ENCODE data around the gene R3HDM4. TPM values are rescaled to one million over a fixed set of nuclear protein-coding genes. Genes with fewer than 3 reads are reported as not detected.
A peak's percentile ranks its signal among the peaks of the same experiment; 100 is the strongest.

The R3HDM4 gene
- total and polyA plus RNA-seq, 9 of the 15 experiments (the other 6 are each of a cell fraction or from before 2014, with no cell fraction given), result 3.2 to 154 (median 59.0) TPM

DNA sequence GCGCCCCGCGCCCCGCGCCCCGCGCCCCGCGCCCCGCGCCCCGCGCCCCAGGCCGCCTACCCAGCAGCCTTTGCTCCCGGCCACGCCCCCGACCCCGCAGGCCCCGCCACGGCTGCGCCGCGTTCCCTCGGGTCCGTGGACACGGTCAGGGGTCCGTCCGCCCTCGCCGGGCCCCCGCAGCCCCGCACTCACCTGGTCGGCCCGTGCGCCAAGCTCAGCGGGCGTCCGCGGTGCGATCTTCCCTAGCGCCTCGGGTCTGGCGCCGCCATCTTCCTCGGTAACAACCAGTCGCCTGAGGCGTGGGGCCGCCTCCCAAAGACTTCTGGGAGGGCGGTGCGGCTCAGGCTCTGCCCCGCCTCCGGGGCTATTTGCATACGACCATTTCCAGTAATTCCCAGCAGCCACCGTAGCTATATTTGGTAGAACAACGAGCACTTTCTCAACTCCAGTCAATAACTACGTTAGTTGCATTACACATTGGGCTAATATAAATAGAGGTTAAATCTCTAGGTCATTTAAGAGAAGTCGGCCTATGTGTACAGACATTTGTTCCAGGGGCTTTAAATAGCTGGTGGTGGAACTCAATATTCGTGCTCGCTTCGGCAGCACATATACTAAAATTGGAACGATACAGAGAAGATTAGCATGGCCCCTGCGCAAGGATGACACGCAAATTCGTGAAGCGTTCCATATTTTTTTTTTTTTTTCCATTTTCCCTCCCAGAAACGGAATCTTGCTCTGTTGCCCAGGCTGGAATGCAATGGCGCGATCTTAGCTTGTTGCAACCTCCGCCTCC is 19.9 kb downstream of the R3HDM4 start, which contains the start of the genes MED16 and RNU6-9 (continued):
- TF ChIP-seq, protein P1, sequence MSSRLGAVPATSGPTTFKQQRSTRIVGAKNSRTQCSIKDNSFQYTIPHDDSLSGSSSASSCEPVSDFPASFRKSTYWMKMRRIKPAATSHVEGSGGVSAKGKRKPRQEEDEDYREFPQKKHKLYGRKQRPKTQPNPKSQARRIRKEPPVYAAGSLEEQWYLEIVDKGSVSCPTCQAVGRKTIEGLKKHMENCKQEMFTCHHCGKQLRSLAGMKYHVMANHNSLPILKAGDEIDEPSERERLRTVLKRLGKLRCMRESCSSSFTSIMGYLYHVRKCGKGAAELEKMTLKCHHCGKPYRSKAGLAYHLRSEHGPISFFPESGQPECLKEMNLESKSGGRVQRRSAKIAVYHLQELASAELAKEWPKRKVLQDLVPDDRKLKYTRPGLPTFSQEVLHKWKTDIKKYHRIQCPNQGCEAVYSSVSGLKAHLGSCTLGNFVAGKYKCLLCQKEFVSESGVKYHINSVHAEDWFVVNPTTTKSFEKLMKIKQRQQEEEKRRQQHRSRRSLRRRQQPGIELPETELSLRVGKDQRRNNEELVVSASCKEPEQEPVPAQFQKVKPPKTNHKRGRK (tag; IDR thresholded peaks at IDR 0.05), result no peak
- TF ChIP-seq GTF2B (IDR thresholded peaks at IDR 0.05; ENCODE audit: extremely low read depth, insufficient read length) (no peak), FOXJ2 (tag; IDR thresholded peaks at IDR 0.05) (no peak), BDP1 (IDR thresholded peaks at IDR 0.05; ENCODE audit: insufficient read depth, insufficient read length) (peak; percentile 80), AFF1 (IDR thresholded peaks at IDR 0.05; ENCODE audit: low read depth in 1 of 2, partially characterized antibody in 2 of 2) (peak; percentile 59 to 91), SMARCA5 (IDR thresholded peaks at IDR 0.05) (no peak; the same call in 1 of the 2 replicates), ARHGAP35 (IDR thresholded peaks at IDR 0.05; ENCODE audit: partially characterized antibody) (no peak), TAF1 (IDR thresholded peaks at IDR 0.05; ENCODE audit: control insufficient read depth, extremely low read depth, insufficient read depth, low read length, severe bottlenecking) (peak; percentile 70), E2F1 (CRISPR knock-in tag; IDR thresholded peaks at IDR 0.05) (no peak), NFATC3 (IDR thresholded peaks at IDR 0.05) (no peak), HOXB6 (CRISPR knock-in tag; IDR thresholded peaks at IDR 0.05; ENCODE audit: borderline replicate concordance) (no peak), PRDM10 (IDR thresholded peaks at IDR 0.05; ENCODE audit: partially characterized antibody) (no peak), FOXP1 (CRISPR knock-in tag; IDR thresholded peaks at IDR 0.05) (peak; percentile 35; the same call in 1 of the 2 replicates), PRPF4 (IDR thresholded peaks at IDR 0.05; ENCODE audit: insufficient read depth, low read depth, low read length, poor library complexity, severe bottlenecking) (no peak)
- TF ChIP-seq, protein P2, sequence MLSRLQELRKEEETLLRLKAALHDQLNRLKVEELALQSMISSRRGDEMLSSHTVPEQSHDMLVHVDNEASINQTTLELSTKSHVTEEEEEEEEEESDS (CRISPR knock-in tag; IDR thresholded peaks at IDR 0.05), result peak; percentile 99

Data from K562 (cell line).